Sigmoid colon (tissue), 4 donors: Measurements from ENCODE around the gene SUPT3H.

Experiments used
- EP300 ChIP-seq, 4 donors: sonication (generic); formaldehyde crosslinking; IDR thresholded peaks; one replicate each; pipeline ENCODE4 v1.6.1; 2017; ENCODE audit warnings: antibody characterized with exemption in 4 of 4
- TF ChIP-seq, protein P1 (sequence below), 4 experiments: fragments of 450-650 bp in 3 of 4; fragments of 200-600 bp in 1 of 4; IDR thresholded peaks; one replicate each; pipeline ENCODE4 v1.5.1; 2016 to 2019; ENCODE audit warnings: antibody characterized with exemption in 4 of 4, mild to moderate bottlenecking in 3 of 4, moderate library complexity in 2 of 4

GRCh38 chr6:45302832-45303231 is 74.9 kb downstream of the SUPT3H start:
- TF ChIP-seq, protein P1, sequence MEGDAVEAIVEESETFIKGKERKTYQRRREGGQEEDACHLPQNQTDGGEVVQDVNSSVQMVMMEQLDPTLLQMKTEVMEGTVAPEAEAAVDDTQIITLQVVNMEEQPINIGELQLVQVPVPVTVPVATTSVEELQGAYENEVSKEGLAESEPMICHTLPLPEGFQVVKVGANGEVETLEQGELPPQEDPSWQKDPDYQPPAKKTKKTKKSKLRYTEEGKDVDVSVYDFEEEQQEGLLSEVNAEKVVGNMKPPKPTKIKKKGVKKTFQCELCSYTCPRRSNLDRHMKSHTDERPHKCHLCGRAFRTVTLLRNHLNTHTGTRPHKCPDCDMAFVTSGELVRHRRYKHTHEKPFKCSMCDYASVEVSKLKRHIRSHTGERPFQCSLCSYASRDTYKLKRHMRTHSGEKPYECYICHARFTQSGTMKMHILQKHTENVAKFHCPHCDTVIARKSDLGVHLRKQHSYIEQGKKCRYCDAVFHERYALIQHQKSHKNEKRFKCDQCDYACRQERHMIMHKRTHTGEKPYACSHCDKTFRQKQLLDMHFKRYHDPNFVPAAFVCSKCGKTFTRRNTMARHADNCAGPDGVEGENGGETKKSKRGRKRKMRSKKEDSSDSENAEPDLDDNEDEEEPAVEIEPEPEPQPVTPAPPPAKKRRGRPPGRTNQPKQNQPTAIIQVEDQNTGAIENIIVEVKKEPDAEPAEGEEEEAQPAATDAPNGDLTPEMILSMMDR (IDR thresholded peaks at IDR 0.05) = no peak
- TF ChIP-seq EP300 (IDR thresholded peaks at IDR 0.05) = no peak
